Spinal cord (tissue), 10 donors: ENCODE measurements around the gene WDR12. TPM values are rescaled to one million over a fixed set of nuclear protein-coding genes. Genes with fewer than 3 reads are reported as not detected.
A peak's percentile ranks its signal among the peaks of the same experiment; 100 is the strongest.
"Not testable (repeated sequence)": the region's sequence is repeated elsewhere in the genome, so short reads cannot be mapped to it uniquely, and the experiment has no call there.

ENCODE experiments used
- DNase-seq, 6 donors: peaks; one replicate each; pipeline versions ENCODE4 v3.0.0 to v3.0.0-alpha.2; 2013 to 2015; ENCODE audit warnings: low spot score in 6 of 6, low read depth in 4 of 6
- H3K27ac ChIP-seq: one replicate; pipeline ENCODE4 v1.5.1; 2013; ENCODE audit warnings: low read depth, low read length, control low read depth
- H3K27me3 ChIP-seq: one replicate; pipeline ENCODE4 v1.6.1; 2013; ENCODE audit warnings: low read length; ENCODE audit not compliant: control insufficient read depth, insufficient read depth
- H3K36me3 ChIP-seq: one replicate; pipeline ENCODE4 v1.6.1; 2013; ENCODE audit warnings: low read length; ENCODE audit not compliant: control insufficient read depth, insufficient read depth
- H3K4me1 ChIP-seq: one replicate; pipeline ENCODE4 v1.6.1; 2013; ENCODE audit warnings: low read length; ENCODE audit not compliant: control insufficient read depth, insufficient read depth
- H3K4me3 ChIP-seq: one replicate; pipeline ENCODE4 v1.5.1; 2013; ENCODE audit warnings: low read depth, low read length, control low read depth
- H3K9me3 ChIP-seq: one replicate; pipeline ENCODE4 v1.6.1; 2013; ENCODE audit warnings: low read length; ENCODE audit not compliant: control insufficient read depth, insufficient read depth
- WGBS: methylation state at CpG from one replicate; pipeline ENCODE4 v1.1.5; 2013; ENCODE audit warnings: missing lambda C conversion rate; ENCODE audit not compliant: insufficient coverage; 5-methylcytosine and 5-hydroxymethylcytosine counted together
- polyA plus RNA-seq, 2 donors: library from polyadenylated mRNA; unstranded; fragments of 120-200 nt; gene quantifications; one replicate each; pipeline ENCODE4 v1.2.1, GENCODE V29; 2013; ENCODE audit not compliant: insufficient read length in 2 of 2
- total RNA-seq, 2 donors: library from RNA; depleted of rRNA in 1 of 2; stranded (reverse); fragments of 120-200 nt in 1 of 2; fragments of >200 nt in 1 of 2; gene quantifications; one replicate each; pipeline versions ENCODE4 v1.2.3 to v1.2.4, GENCODE V29; 2013 to 2014
- donor health status: healthy.

WDR12 gene
- total and polyA plus RNA-seq, 4 donors, result 30.1 to 66.7 (median 47.6) TPM

- Histone ChIP-seq H3K4me1 (no peaks in the 10 kb centered on the region), H3K36me3 (no peaks in the 10 kb centered on the region), H3K27ac (no peak overlapping the region), H3K4me3 (no peak overlapping the region), H3K9me3 (peaks cover 2% of the 10 kb centered on the region), H3K27me3 (no peaks in the 10 kb centered on the region)
- no peak for DNase-seq
- WGBS, result 94% methylated on average over 2 of the region's 3 CpGs
Measured at GRCh38 chr2:202861987-202862386, 49.5 kb downstream of the WDR12 start.

- no CpG with 5 or more reads among the region's 3 CpGs for WGBS
- H3K9me3 ChIP-seq, result peaks cover 2% of the 10 kb centered on the region
- H3K4me3 ChIP-seq, result no peak overlapping the region
- H3K27ac ChIP-seq, result no peak overlapping the region
- DNase-seq, result no peak
- no peaks in the 10 kb centered on the region for H3K27me3 ChIP-seq
- no peaks in the 10 kb centered on the region for H3K4me1 ChIP-seq
- H3K36me3 ChIP-seq, result no peaks in the 10 kb centered on the region
Measured at GRCh38 chr2:202858601-202859000, 52.9 kb downstream of the WDR12 start.

- H3K4me3 ChIP-seq, H3K27me3 ChIP-seq, H3K4me1 ChIP-seq, H3K36me3 ChIP-seq, H3K27ac ChIP-seq, DNase-seq, H3K9me3 ChIP-seq: not testable (repeated sequence)
- 63% methylated on average over 3 of the region's 3 CpGs for whole genome bisulfite sequencing
Measured at GRCh38 chr2:202849343-202849742, 62.1 kb downstream of the WDR12 start.

- Histone ChIP-seq H3K27me3 (no peaks in the 10 kb centered on the region), H3K4me1 (no peaks in the 10 kb centered on the region), H3K9me3 (no peaks in the 10 kb centered on the region), H3K4me3 (no peak overlapping the region), H3K36me3 (no peaks in the 10 kb centered on the region), H3K27ac (no peak overlapping the region)
- DNase-seq, result no peak
- 76% methylated on average over 8 of the region's 8 CpGs for WGBS
Measured at GRCh38 chr2:202848813-202849212, 62.7 kb downstream of the WDR12 start.

- Histone ChIP-seq H3K4me3 (no peak overlapping the region), H3K27me3 (no peaks in the 10 kb centered on the region), H3K27ac (no peak overlapping the region), H3K4me1 (no peaks in the 10 kb centered on the region), H3K36me3 (no peaks in the 10 kb centered on the region), H3K9me3 (peaks cover 3% of the 10 kb centered on the region)
- WGBS, result 98% methylated on average over 4 of the region's 9 CpGs
- no peak for DNase-seq
Measured at GRCh38 chr2:202847693-202848524, 63.6 kb downstream of the WDR12 start.

GRCh38 chr2:202844656-202845055 lies 66.8 kb downstream of the WDR12 start:
- Histone ChIP-seq H3K36me3 (peaks cover 10% of the 10 kb centered on the region), H3K27ac (no peak overlapping the region), H3K4me1 (no peaks in the 10 kb centered on the region), H3K9me3 (peaks cover 10% of the 10 kb centered on the region), H3K27me3 (no peaks in the 10 kb centered on the region), H3K4me3 (no peak overlapping the region)
- WGBS, result 40% methylated on average over 1 of the region's 2 CpGs
- DNase-seq, result no peak

GRCh38 chr2:202842690-202843089 lies 68.8 kb downstream of the WDR12 start:
- DNase-seq, result no peak
- no peak overlapping the region for H3K27ac ChIP-seq
- H3K4me1 ChIP-seq, result no peaks in the 10 kb centered on the region
- no peaks in the 10 kb centered on the region for H3K27me3 ChIP-seq
- peaks cover 10% of the 10 kb centered on the region for H3K9me3 ChIP-seq
- H3K4me3 ChIP-seq, result no peak overlapping the region
- peaks cover 10% of the 10 kb centered on the region for H3K36me3 ChIP-seq

- 96% methylated on average over 11 of the region's 11 CpGs for WGBS
- no peak for DNase-seq
- Histone ChIP-seq H3K9me3 (peaks cover 10% of the 10 kb centered on the region), H3K4me1 (no peaks in the 10 kb centered on the region), H3K27ac (no peak overlapping the region), H3K4me3 (no peak overlapping the region), H3K36me3 (peaks cover 10% of the 10 kb centered on the region), H3K27me3 (no peaks in the 10 kb centered on the region)
Measured at GRCh38 chr2:202841090-202841867, 70.2 kb downstream of the WDR12 start.

- no peaks in the 10 kb centered on the region for H3K4me1 ChIP-seq
- peak in 3 of 6 donors; percentile 6 to 61 (median 39) for DNase-seq
- H3K27ac ChIP-seq, result no peak overlapping the region
- H3K27me3 ChIP-seq, result no peaks in the 10 kb centered on the region
- peaks cover 3% of the 10 kb centered on the region for H3K36me3 ChIP-seq
- 50% methylated on average over 2 of the region's 6 CpGs for whole genome bisulfite sequencing
- H3K4me3 ChIP-seq, result no peak overlapping the region
- H3K9me3 ChIP-seq, result no peaks in the 10 kb centered on the region
Measured at GRCh38 chr2:202831242-202832220, 79.9 kb downstream of the WDR12 start.
